Uterus (tissue), 4 donors: Measurements from ENCODE around the gene IFRD1. TPM values are rescaled to one million over a fixed set of nuclear protein-coding genes. Genes with fewer than 3 reads are reported as not detected.
A peak's percentile ranks its signal among the peaks of the same experiment; 100 is the strongest.

ENCODE experiments used
- DNase-seq, 2 donors: peaks; one replicate each; pipeline ENCODE4 v3.0.0-alpha.2; 2019 to 2020
- H3K27ac ChIP-seq, 2 donors: fragments of 200-600 bp; sonication (generic); 1 replicate in 1 of 2; 2 replicates in 1 of 2; pipeline ENCODE4 v1.5.1; 2016 to 2018
- H3K27me3 ChIP-seq, 2 donors: fragments of 200-600 bp; sonication (generic); one replicate each; pipeline ENCODE4 v1.5.1; 2018 to 2019; ENCODE audit warnings: control low read depth in 1 of 2
- H3K36me3 ChIP-seq, 2 donors: fragments of 200-600 bp; sonication (generic); one replicate each; pipeline ENCODE4 v1.5.1; 2019; ENCODE audit warnings: control low read depth in 1 of 2
- H3K4me1 ChIP-seq, 2 donors: fragments of 200-600 bp; sonication (generic); one replicate each; pipeline ENCODE4 v1.5.1; 2018 to 2019; ENCODE audit warnings: control low read depth in 1 of 2
- H3K4me3 ChIP-seq, 2 donors: fragments of 200-600 bp; sonication (generic); 1 replicate in 1 of 2; 2 replicates in 1 of 2; pipeline ENCODE4 v1.5.1; 2018 to 2019; ENCODE audit warnings: mild to moderate bottlenecking in 1 of 2
- H3K9me3 ChIP-seq, 2 donors: fragments of 200-600 bp; sonication (generic); one replicate each; pipeline ENCODE4 v1.5.1; 2019; ENCODE audit warnings: control low read depth in 1 of 2
- POLR2A ChIP-seq, 2 donors: fragments of 450-650 bp; IDR thresholded peaks; one replicate each; pipeline ENCODE4 v1.6.1; 2016; ENCODE audit warnings: antibody characterized with exemption in 2 of 2, mild to moderate bottlenecking in 1 of 2, moderate library complexity in 1 of 2
- intact Hi-C: fragments of 100-400 bp; cut with DNase I; formaldehyde crosslinking; loops from one replicate; pipeline ENCODE4 v1.15.1; 2023; ENCODE audit warnings: low total_unique reads
- total RNA-seq, 4 donors: library from RNA; depleted of rRNA in 3 of 4; stranded (reverse); fragments of >200 nt in 3 of 4; gene quantifications; one replicate each; pipeline versions ENCODE4 v1.1.0 to v1.2.4, GENCODE V29; 2014 to 2023
- TF ChIP-seq, protein P1 (sequence below), 4 experiments: fragments of 200-600 bp in 2 of 4; fragments of 450-650 bp in 2 of 4; sonication (generic) in 2 of 4; IDR thresholded peaks; one replicate each; pipeline ENCODE4 v1.5.1; 2016 to 2019; ENCODE audit warnings: antibody characterized with exemption in 4 of 4, mild to moderate bottlenecking in 2 of 4, moderate library complexity in 1 of 4
- donor health status: DM: yes; HTN: yes; CAD: no.

The IFRD1 gene
- total RNA-seq, 4 donors from 2014 or later = 26.4 to 60.1 (median 36.3) TPM

DNA sequence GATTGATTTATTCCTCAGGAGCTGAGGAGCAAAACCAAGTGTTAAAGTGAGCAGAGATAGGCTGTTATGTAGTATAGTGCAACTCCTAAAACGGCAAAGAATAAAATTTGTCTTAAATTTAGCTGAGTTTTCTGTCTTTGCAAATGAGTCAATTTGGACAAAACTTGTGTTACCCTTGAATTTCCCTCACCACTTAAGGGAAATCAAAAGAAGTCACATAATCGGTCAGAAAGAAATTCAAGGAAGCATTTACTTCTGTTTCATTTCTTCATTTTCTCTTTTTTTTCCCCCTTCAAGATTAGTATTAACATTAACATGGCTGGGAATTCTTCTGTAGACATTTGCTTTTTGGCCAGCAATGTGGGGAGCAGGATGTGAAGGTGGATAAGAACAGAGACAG is 44.4 kb downstream of the IFRD1 start:
- Histone ChIP-seq H3K27me3 (no peaks in the 10 kb centered on the region), H3K9me3 (no peaks in the 10 kb centered on the region), H3K27ac (no peak overlapping the region), H3K36me3 (no peaks in the 10 kb centered on the region), H3K4me3 (no peak overlapping the region), H3K4me1 (no peaks in the 10 kb centered on the region)
- DNase-seq = no peak
- intact Hi-C loops = no loop called here
- no peak for TF ChIP-seq POLR2A (IDR thresholded peaks at IDR 0.05)

DNA sequence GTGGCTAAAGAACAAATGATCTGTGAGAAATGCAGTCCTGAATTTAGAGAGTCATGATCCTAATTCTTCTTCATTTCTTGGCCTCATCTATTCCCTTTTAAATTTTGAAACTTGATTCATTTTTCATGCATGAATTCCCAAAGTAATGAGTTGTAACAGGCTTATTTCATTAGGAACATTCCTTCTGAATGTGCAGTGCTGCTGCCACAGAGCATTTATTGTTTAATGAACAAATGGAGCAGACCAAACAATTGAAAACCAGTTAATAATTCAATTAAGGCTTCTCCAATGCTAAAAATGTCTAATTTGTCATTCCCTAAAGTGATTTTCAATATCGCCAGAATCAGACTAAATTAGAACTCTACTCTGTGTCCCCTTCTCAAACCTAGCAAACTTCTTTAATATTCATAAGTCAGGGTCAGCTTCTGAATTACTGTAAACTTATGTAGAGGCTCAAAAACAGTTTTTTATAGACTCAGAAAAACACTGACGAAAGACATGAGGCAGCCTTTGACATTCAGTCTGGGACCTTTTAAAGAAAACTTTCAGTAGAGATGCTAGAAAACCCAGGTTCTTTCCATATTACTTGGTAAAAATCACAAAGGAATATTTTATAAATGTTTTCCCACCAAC is 45.0 kb downstream of the IFRD1 start:
- Histone ChIP-seq H3K36me3 (no peaks in the 10 kb centered on the region), H3K9me3 (no peaks in the 10 kb centered on the region), H3K27me3 (no peaks in the 10 kb centered on the region), H3K27ac (no peak overlapping the region), H3K4me1 (no peaks in the 10 kb centered on the region), H3K4me3 (no peak overlapping the region)
- no peak for DNase-seq
- TF ChIP-seq, protein P1, sequence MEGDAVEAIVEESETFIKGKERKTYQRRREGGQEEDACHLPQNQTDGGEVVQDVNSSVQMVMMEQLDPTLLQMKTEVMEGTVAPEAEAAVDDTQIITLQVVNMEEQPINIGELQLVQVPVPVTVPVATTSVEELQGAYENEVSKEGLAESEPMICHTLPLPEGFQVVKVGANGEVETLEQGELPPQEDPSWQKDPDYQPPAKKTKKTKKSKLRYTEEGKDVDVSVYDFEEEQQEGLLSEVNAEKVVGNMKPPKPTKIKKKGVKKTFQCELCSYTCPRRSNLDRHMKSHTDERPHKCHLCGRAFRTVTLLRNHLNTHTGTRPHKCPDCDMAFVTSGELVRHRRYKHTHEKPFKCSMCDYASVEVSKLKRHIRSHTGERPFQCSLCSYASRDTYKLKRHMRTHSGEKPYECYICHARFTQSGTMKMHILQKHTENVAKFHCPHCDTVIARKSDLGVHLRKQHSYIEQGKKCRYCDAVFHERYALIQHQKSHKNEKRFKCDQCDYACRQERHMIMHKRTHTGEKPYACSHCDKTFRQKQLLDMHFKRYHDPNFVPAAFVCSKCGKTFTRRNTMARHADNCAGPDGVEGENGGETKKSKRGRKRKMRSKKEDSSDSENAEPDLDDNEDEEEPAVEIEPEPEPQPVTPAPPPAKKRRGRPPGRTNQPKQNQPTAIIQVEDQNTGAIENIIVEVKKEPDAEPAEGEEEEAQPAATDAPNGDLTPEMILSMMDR (IDR thresholded peaks at IDR 0.05) = no peak
- no peak for TF ChIP-seq POLR2A (IDR thresholded peaks at IDR 0.05)
- intact Hi-C loops = no loop called here

DNA sequence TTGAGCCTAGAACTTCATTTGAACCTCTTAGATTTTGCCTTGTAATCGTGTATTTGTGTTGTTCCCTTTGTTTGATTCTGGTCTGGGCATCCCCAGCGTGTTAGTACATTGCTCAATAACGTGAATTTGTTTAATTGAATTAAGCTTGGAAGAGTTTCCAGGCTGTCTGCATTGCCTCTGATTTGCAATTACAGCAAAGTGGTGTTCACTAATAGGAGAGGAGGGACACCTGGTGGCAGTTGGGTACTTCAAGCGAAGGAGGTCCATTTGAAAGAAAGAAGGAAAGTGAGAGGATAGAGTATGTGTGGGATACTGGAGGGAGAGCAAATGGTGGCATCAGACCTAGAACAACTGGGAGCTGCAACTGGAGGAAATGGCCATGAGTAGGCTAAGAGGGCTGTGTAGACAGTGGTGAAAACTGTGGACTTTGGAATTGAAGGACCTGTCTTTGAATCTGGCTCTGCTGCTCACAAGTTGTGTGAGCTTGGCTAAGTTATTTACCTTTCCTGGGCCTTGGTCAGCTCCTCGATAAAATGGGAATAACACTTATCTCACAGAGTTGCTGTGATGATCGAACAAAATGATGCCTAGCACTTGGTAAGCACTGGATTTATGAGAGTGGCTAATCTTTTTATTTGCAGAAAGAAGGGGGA is 45.7 kb downstream of the IFRD1 start:
- Histone ChIP-seq H3K4me1 (no peaks in the 10 kb centered on the region), H3K4me3 (no peak overlapping the region), H3K36me3 (no peaks in the 10 kb centered on the region), H3K9me3 (no peaks in the 10 kb centered on the region), H3K27me3 (no peaks in the 10 kb centered on the region), H3K27ac (no peak overlapping the region)
- intact Hi-C loops = no loop called here
- DNase-seq = peak; percentile 37 to 67
- TF ChIP-seq, protein P1 (IDR thresholded peaks at IDR 0.05) = peak; percentile 59 to 72 (median 66)
- TF ChIP-seq POLR2A (IDR thresholded peaks at IDR 0.05) = no peak

DNA sequence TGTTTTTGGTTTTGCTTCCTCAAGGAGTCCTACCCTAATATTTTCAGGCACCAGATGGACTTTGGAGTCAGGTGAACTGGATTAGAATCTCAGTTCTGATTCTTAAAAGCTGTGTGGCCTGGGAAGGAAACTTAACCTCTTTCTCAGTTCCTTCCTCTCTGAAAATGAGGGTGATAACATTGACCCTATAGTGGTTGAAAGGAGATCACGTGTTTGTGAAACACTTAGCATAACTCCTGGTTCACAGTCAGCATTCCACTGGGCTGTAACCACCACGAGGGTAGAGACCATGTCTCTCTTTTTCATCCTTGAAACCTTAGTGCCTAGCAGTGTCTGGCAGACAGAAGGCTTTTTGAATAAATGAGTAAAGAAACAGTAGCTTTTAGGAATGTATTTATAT is 47.2 kb downstream of the IFRD1 start:
- no peaks in the 10 kb centered on the region for H3K9me3 ChIP-seq
- DNase-seq = no peak
- no peak overlapping the region for H3K4me3 ChIP-seq
- H3K36me3 ChIP-seq = no peaks in the 10 kb centered on the region
- TF ChIP-seq, protein P1 (IDR thresholded peaks at IDR 0.05) = no peak
- no peak for TF ChIP-seq POLR2A (IDR thresholded peaks at IDR 0.05)
- H3K4me1 ChIP-seq = no peaks in the 10 kb centered on the region
- intact Hi-C loops = no loop called here
- H3K27ac ChIP-seq = no peak overlapping the region
- no peaks in the 10 kb centered on the region for H3K27me3 ChIP-seq

DNA sequence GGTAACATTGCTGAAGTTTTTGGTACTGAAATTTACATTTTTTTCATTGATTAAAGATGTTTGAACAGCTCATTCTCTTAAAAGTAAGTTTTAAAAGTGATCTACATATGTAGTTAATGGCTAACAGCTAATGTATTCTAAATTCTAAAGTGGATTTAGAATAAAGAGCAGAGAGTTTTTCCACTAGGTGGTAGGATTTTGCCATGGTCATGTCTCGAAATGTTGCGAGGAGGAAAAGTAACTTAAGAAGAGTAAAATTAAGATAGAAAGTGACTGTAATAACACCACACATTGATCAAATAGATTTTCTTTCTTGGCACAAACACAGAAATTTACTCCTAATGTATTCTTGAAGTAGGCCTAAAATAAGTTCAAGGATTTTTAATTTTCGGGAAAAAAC is 50.4 kb downstream of the IFRD1 start:
- Histone ChIP-seq H3K27me3 (no peaks in the 10 kb centered on the region), H3K27ac (no peak overlapping the region), H3K36me3 (no peaks in the 10 kb centered on the region), H3K9me3 (no peaks in the 10 kb centered on the region), H3K4me1 (no peaks in the 10 kb centered on the region), H3K4me3 (no peak overlapping the region)
- DNase-seq = no peak
- TF ChIP-seq, protein P1 (IDR thresholded peaks at IDR 0.05) = no peak
- no peak for TF ChIP-seq POLR2A (IDR thresholded peaks at IDR 0.05)
- intact Hi-C loops = no loop called here
